PC-9 (cell line): ENCODE results near the gene AHRR.

Experiments used
- CTCF ChIP-seq: fragments of 200-600 bp; sonication (generic); conservative IDR thresholded peaks from 2 replicates; pipeline ENCODE4 v1.6.1; 2017; ENCODE audit warnings: mixed run types, antibody characterized with exemption, mild to moderate bottlenecking, moderate library complexity
- EZH2 ChIP-seq: fragments of 200-600 bp; sonication (generic); IDR thresholded peaks from 2 replicates; pipeline ENCODE4 v1.8.0; 2017; ENCODE audit warnings: antibody characterized with exemption, low read depth

GRCh38 chr5:485946-486491, 164.5 kb downstream of the AHRR start:
- TF ChIP-seq EZH2 (no peak), CTCF (no peak)
